SKM-1 (cell line): ENCODE measurements around the gene IL25.

Source experiments
- DNase-seq: peaks from one replicate; lab custom pipeline; 2025; ENCODE audit not compliant: unreplicated experiment; lab: John Stamatoyannopoulos, UW

Gene IL25

GRCh38 chr14:23352506-23353432 lies 19.8 kb upstream of the IL25 start, which contains the start of gene SLC22A17:
SLC22A17 (minus strand) TSS chr14:23352887.
- DNase-seq: no peak

- DNase-seq: no peak
These were observed 19.2 kb upstream of the IL25 start for GRCh38 chr14:23353433-23353780.

- no peak for DNase-seq
These were observed 17.6 kb upstream of the IL25 start for GRCh38 chr14:23354990-23355389.

- no peak for DNase-seq
These were observed 16.7 kb upstream of the IL25 start for GRCh38 chr14:23355871-23356435.

GRCh38 chr14:23356662-23357061 lies 15.9 kb upstream of the IL25 start:
- DNase-seq: no peak

DNA sequence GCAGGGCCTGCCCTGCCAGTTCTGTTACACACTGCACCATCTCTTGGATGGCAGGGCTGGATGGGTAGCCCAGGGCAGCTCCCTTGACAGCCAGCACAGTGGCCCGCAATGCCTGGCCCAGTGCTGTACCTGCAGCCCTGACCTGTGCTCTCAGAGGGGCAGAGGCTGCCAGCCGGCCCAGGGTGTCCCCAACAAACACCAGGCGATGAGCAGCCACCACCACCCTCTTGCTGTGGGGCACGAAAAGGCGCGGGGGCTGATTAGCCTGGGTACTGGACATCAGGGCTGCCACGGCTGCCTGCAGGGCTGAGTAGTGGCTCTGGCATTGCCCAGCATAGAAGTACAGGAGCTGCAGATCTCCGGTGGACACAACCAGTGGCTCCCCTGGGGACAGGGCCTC lies 15.3 kb upstream of the IL25 start:
- no peak for DNase-seq

GRCh38 chr14:23358042-23358441 lies 14.6 kb upstream of the IL25 start:
- no peak for DNase-seq

DNA sequence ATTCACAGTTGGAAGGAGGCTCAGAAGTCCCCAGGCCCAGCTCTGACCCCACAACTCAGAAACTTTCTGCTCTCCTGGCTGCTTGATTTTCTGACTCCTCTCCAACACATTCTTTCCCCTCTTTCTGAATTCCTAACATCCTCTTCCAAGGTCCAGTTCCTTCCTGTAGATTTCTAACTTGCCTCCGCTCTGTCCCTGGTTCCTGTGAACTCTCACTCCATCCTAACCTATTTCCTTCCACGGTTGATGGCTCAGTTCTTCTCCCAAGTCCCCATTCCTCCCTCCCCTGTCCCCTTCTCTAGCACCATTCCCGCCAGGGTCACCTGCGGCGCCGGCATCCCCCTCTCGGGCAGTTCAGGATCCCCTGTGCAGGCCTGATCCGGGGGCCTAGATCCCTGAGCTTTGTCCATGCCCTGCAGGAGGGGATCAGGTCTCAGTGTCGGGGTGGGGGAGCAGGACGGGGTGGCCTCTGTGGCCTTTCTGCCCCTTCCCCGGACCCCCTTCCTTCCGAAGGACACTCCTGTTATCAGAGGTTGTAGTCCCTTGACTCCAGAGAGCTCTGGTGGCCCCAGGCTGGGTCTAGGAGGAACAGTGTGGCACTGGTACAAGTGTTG lies 13.9 kb upstream of the IL25 start:
- DNase-seq: no peak

- no peak for DNase-seq
These were observed 13.4 kb upstream of the IL25 start for GRCh38 chr14:23359167-23359626.

DNA sequence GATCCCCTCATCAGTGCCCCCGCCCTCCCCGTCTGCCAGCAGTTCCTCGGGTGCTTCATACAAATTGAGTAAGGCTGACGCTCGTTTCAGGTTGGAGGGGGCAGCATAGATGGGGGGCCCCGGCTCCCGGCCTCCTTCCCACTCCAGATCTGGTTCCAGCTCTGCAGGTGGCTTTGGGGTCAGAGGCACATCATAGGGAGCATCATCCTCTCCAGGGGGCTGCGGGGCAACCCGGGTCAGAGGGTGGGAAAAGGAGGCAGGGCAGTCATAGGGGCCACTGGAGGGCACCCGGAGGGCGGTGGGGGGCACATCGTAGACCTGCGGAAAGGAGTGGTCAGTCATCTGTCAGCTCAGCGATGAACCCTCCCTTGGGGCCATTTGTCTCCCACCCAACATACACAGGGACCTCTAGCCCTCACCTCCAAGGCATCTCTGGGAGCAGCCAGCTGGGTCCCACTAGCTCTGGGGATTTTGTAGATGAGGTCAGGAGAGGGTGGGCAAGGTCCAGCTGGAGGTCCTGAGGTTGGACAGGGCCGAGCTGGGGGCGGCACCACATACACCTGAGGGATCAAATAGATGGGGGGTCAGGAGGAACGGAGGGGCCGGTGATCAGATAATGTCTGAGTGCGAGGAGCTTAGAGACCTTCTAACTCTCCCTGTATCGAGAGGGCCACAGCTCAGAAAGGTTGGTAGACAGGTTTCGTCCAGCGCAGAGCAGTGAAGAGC lies 12.7 kb upstream of the IL25 start:
- DNase-seq: no peak

- no peak for DNase-seq
These were observed 12.1 kb upstream of the IL25 start for GRCh38 chr14:23360496-23360895.

DNA sequence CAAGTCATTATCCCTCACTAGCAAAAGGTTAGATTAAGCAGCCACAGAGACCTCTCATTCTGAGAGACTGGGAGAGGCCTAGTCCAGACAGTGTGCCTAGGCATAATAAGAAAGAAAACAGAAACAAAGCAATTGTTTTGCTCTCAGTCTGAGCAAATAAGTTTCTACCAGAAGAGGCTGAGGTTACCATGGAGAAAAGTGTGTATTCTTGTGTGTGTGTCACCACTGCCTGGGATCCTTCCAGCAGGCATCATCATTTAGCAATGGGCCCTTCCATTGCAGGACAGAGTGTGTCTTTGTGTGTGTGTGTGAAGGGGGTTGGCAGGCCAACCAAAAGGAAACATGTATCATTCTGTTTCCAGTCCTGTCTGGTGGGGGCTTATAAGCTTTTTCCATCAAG lies 11.3 kb upstream of the IL25 start:
- no peak for DNase-seq

GRCh38 chr14:23361763-23362162 lies 10.8 kb upstream of the IL25 start:
- no peak for DNase-seq

DNA sequence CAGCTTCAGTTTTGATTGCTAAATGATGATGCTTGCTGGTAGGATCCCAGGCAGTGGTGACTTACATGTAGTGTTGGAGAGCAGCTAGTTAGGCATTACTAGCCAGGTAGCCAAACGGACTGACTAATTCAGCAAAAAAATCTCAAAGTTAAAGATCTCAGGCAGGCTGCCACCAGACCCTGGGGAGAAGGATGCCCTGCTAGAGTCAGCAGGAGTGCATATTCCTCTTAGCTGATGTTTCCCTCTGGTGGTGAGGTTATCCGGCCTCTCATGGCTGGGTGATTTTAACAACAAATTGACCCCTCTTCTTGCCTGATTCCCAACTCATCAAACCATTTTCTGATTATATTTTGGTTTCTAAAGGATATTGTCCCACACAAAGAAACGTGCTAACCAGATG lies 10.4 kb upstream of the IL25 start:
- no peak for DNase-seq

GRCh38 chr14:23364164-23365035 lies 8.2 kb upstream of the IL25 start:
- DNase-seq: no peak

DNA sequence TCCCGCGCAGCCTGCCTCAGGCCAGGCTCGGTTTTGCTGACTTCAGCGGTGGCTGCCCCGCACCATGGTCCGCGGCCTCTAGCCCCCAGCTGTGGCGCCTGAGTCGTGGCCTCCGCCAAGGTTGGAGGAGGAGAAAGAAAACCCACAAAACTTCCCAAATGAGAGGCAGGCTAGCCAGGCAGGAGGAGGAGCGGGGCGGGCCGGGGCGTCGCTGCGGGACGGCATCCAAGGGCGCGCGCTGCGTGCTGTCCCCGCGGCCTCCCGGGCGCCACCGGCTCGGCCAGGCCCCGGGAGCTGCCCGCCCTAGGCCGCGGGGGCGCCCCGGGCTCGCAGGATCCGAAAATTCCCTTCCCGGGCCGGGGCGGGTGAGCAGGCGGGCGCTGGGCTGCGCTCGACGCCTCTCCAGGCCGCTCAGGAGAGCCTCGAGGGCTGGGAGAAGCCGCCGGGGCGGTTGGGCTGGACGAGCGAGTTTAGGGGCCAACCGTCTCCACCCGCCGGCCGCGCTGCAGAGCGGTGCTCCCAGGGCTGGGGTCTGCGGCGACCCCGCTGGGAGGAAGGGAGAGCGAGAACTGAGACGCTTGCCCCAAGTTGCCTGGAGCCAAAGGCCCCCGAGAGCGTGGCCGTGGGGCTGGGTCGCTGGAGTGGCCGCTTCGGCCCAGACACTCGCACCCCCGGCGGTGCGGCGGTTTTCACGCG lies 7.4 kb upstream of the IL25 start, which contains the start of gene EFS:
EFS (minus strand) TSS at position 137 of the 696 bp plus-strand sequence. CDS start 147 bp downstream, outside the sequence.
- DNase-seq: no peak

- DNase-seq: no peak
These were observed 6.7 kb upstream of the IL25 start for GRCh38 chr14:23365732-23366425.

DNA sequence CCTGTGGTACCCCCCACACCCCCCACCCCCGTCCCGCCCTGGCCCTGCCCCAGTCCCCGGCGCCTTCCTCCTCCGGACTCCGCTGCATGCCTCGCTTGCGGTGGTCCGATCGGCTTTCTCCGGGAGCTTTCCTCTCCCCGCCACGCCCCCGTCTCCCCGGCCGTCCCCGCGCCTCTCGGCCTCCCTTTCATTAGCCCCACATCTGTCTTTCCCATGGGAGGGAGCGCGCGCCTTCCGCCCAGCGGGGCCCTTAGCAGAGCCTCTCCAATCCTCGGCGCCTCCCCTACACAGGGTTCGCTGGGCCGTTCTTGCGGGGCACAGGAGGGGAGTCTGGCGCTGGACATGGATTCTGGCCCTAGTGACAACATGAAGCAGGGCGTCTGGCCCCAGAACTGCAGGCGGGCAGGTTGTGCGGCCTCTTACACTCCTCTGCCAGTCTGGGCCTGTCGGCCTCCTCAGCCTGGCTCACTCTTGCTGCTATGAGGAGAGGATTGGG lies 6.1 kb upstream of the IL25 start:
- DNase-seq: no peak

DNA sequence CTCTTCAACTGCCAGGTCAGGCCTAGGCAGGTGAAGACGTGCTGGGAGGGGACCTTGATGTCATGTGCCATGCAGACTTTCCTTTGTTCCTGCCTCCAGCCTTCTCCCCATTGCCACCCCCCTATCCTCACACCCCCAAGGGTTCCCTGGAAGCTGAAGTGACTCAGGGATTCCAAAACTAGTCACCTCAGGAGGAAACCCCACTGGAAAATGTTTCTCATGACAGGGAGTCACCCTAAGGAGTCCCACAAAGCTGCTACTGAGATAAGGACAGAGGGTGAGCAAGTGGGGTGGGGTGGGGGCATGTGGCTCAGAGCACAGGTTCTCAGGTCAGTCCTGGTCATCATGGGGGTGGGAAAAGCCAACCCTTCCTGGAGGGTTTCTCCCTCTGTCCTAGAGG lies 2.4 kb upstream of the IL25 start:
- DNase-seq: no peak
